ENCODE results near the gene TMEM163. TPM values are rescaled to one million over a fixed set of nuclear protein-coding genes. Genes with fewer than 3 reads are reported as not detected.

Gene TMEM163
- total and polyA plus RNA-seq, 9 donors = 0.24 to 3.6 (median 1.5) TPM

GRCh38 chr2:134499307-134499926 lies 219.4 kb downstream of the TMEM163 start:
- intact Hi-C loops (cut with DNase I) = no loop called here
- H3K27ac ChIP-seq = no peak overlapping the region
- H3K4me1 ChIP-seq (ENCODE audit: insufficient read depth) = no peaks in the 10 kb centered on the region
- H3K36me3 ChIP-seq = no peaks in the 10 kb centered on the region
- TF ChIP-seq EP300 (IDR thresholded peaks at IDR 0.05) (no peak), POLR2A (IDR thresholded peaks at IDR 0.05) (no peak)
- TF ChIP-seq, protein P1, sequence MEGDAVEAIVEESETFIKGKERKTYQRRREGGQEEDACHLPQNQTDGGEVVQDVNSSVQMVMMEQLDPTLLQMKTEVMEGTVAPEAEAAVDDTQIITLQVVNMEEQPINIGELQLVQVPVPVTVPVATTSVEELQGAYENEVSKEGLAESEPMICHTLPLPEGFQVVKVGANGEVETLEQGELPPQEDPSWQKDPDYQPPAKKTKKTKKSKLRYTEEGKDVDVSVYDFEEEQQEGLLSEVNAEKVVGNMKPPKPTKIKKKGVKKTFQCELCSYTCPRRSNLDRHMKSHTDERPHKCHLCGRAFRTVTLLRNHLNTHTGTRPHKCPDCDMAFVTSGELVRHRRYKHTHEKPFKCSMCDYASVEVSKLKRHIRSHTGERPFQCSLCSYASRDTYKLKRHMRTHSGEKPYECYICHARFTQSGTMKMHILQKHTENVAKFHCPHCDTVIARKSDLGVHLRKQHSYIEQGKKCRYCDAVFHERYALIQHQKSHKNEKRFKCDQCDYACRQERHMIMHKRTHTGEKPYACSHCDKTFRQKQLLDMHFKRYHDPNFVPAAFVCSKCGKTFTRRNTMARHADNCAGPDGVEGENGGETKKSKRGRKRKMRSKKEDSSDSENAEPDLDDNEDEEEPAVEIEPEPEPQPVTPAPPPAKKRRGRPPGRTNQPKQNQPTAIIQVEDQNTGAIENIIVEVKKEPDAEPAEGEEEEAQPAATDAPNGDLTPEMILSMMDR (IDR thresholded peaks at IDR 0.05) = no peak
- no peaks in the 10 kb centered on the region for H3K9me3 ChIP-seq
- no peak overlapping the region for H3K4me3 ChIP-seq
- no peak for DNase-seq
- H3K27me3 ChIP-seq = no peaks in the 10 kb centered on the region
- 57 to 71% (median 67%) methylated on average over 9 of the region's 9 CpGs for WGBS, 3 donors

DNA sequence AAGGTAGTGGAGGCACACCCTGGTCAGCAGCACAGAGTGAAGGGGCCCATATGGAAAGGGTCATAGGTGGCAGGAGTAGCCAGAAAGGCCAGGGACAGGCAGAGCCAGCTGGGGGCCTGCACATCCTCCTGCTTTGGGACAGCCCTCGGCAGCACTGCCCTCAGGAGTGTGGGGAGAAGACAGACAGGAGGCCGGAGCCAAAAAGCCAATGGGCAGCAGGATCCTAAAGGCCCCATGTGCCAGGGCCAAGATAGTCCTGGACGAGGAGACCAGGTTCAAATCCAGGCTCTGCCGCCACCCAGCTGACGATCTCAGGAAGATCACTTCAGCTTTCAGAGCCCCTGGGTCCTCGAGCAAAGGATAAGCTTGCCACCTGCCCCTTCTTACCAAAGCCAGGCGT lies 220.1 kb downstream of the TMEM163 start:
- no peaks in the 10 kb centered on the region for H3K27me3 ChIP-seq
- no peak overlapping the region for H3K27ac ChIP-seq
- WGBS, 3 donors = 76 to 86% (median 85%) methylated on average over 7 of the region's 7 CpGs
- TF ChIP-seq, protein P1 (IDR thresholded peaks at IDR 0.05) = no peak
- TF ChIP-seq EP300 (IDR thresholded peaks at IDR 0.05) (no peak), POLR2A (IDR thresholded peaks at IDR 0.05) (no peak)
- no peak overlapping the region for H3K4me3 ChIP-seq
- no peak for DNase-seq
- no peaks in the 10 kb centered on the region for H3K9me3 ChIP-seq
- no peaks in the 10 kb centered on the region for H3K4me1 ChIP-seq (ENCODE audit: insufficient read depth)
- intact Hi-C loops (cut with DNase I) = no loop called here
- H3K36me3 ChIP-seq = no peaks in the 10 kb centered on the region

DNA sequence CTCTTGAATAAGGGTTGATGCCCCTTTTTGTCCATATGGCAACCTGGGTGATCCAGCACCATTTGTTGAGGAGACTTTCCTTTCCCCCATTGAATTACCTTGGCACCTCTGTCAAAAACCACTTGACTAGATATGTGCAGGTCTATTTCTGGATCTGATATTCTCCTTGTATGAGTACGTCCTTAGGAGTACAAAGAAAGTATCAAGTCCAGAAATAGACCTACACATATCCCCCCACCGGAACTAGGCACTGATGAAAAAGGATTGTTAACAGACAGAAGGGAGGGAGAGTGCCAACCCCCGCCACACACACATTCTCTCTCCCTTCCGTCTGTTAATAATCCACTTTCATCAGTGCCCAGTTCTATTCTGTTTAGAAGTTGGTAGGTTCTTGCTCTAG lies 225.0 kb downstream of the TMEM163 start:
- 85 to 91% (median 87%) methylated on average over 4 of the region's 4 CpGs for WGBS, 3 donors
- no peak for DNase-seq
- Histone ChIP-seq H3K27me3 (no peaks in the 10 kb centered on the region), H3K36me3 (no peaks in the 10 kb centered on the region), H3K4me1 (ENCODE audit: insufficient read depth) (peaks cover 1% of the 10 kb centered on the region), H3K9me3 (no peaks in the 10 kb centered on the region), H3K27ac (no peak overlapping the region), H3K4me3 (no peak overlapping the region)
- TF ChIP-seq POLR2A (IDR thresholded peaks at IDR 0.05) (no peak), EP300 (IDR thresholded peaks at IDR 0.05) (no peak)
- TF ChIP-seq, protein P1 (IDR thresholded peaks at IDR 0.05) = no peak
- intact Hi-C loops (cut with DNase I) = no loop called here

DNA sequence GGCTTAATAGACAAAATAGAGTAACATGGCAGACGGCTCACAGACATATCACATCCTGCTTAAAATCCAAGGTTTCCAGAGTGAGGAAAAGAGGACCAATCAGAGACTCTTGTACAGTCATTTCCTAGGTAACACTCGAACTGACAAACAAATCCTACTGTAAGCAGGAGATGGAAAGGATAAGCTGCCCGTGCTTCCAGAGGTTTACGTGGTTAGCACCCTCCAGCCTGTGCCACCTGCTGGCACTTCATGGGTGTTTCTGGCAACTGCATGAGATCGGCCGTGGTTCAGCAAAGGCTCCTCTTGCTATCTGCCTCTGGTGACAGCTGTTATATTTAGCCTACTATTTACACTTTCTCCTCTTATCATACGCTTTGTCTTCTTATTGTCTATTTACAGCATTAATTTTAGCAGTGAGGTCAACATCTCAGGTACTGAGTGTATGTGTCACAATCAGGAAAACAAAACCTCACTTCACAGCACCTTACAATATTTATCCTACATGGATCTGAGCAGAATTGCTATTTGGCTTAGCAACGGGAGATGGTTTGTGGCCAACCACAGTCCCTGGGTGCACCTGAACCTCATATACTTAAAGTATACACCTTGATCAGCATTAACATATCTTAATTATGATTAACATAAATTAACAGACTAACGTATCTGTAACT lies 226.9 kb downstream of the TMEM163 start:
- no peak overlapping the region for H3K4me3 ChIP-seq
- H3K9me3 ChIP-seq = no peaks in the 10 kb centered on the region
- TF ChIP-seq, protein P1 (IDR thresholded peaks at IDR 0.05) = no peak
- TF ChIP-seq POLR2A (IDR thresholded peaks at IDR 0.05) (no peak), EP300 (IDR thresholded peaks at IDR 0.05) (no peak)
- WGBS, 3 donors = 24 to 49% (median 35%) methylated on average over 9 of the region's 9 CpGs
- H3K27ac ChIP-seq = no peak overlapping the region
- intact Hi-C loops (cut with DNase I) = no loop called here
- no peak for DNase-seq
- H3K4me1 ChIP-seq (ENCODE audit: insufficient read depth) = peaks cover 1% of the 10 kb centered on the region
- H3K36me3 ChIP-seq = no peaks in the 10 kb centered on the region
- H3K27me3 ChIP-seq = no peaks in the 10 kb centered on the region
